Measurements from ENCODE around the gene CFAP46.
"Not testable (repeated sequence)": the region's sequence is repeated elsewhere in the genome, so short reads cannot be mapped to it uniquely, and the experiment has no call there.

The CFAP46 gene

DNA sequence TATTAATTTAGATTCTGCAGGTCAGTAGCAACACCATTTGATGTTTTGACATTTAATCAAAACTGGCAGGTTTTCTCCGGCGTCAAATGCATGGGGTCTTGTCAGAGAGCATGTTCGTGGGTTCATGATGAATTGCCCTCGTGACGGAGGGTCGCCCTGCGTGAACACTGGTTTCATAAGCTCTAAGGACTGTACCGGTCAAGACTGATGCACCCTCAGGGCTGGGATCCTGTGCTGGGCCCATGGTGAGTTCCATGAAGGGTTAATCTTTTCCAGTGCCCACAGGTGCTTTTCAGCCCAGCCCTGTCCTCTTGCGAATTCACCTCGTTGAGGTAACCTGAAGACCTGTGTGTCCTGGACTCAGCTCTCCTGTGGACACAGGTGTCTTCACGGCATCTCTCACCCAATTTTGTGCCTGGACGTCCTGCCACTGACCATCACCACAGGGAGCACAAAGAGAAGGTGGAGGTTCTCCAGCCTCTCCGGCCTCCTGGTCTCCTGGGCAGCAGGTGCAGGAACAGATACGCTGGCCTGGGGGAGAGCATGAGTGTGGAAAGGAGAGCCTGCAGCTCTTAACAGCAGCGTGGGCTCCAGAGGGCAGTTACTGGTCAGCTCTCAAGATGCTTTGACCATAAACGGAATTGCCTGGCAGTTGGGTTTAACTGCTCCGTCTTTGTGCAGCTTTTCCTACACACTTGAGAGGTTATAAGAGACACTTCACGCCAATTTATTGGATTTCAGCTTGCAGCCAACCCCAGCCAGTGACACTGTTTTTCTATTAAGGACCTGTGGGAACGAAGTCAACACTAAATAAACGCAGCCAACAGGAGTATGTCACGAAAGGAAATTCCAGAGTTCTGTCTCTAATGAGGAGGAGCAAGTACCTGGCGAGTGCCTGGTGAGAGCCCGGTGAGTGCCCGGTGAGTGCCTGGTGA, 37.4 kb upstream of the CFAP46 start:
- DNase-seq = no peak

DNA sequence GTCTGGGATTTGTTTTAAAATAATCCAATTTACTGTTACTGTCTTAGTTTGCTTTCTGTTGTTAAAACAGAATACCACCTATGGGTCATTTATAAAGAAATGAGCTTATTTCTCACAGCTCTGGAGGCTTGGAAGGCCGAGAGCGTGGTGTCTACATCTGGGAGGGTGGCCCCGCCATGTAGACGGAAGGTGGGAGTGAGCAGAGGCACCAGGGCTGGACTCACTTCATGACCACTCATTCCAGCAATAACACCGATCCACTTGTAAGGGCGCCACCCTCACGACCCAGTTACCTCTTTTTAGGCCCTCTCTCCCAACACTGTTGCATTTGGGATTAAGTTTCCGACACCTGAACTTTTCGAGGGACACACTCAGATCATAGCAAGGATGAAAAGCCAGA, 36.2 kb upstream of the CFAP46 start:
- DNase-seq = no peak

DNA sequence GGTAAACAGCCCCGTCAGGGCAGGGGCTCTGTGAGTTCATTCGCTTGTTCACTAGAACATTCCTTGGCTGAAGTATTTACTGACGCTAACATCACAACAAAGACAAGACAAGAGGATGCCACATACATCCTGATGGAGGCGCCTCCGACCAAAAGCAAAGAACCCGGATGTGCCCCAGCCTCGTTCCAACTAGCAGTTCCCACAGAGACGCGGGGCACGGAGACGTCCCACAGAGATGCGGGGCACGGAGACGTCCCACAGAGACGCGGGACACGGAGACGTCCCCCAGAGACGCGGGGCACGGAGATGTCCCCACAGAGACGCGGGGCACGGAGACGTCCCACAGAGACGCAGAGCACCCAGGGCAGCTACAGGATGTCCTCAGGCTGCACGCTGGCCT, 35.4 kb upstream of the CFAP46 start:
- DNase-seq = no peak

DNA sequence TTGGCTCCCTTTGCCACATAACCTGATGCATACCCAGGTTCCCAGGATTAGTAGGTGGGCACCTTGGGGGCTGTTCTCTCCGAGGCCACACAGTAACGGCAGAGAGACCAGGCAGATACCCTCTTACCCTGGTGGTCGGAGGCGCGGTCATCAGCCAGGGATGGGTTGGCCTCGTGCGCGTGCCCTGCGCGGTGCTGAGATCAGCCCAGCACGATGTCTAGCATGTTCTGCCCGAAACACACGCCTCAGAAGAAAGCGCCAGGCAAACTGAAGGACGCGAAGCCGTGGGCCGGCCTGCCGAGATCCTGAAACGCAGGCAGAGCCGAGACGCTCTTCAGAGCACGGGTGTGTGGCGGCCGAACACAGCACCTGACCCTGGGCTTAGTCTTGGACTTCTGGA, 34.7 kb upstream of the CFAP46 start:
- DNase-seq = no peak

DNA sequence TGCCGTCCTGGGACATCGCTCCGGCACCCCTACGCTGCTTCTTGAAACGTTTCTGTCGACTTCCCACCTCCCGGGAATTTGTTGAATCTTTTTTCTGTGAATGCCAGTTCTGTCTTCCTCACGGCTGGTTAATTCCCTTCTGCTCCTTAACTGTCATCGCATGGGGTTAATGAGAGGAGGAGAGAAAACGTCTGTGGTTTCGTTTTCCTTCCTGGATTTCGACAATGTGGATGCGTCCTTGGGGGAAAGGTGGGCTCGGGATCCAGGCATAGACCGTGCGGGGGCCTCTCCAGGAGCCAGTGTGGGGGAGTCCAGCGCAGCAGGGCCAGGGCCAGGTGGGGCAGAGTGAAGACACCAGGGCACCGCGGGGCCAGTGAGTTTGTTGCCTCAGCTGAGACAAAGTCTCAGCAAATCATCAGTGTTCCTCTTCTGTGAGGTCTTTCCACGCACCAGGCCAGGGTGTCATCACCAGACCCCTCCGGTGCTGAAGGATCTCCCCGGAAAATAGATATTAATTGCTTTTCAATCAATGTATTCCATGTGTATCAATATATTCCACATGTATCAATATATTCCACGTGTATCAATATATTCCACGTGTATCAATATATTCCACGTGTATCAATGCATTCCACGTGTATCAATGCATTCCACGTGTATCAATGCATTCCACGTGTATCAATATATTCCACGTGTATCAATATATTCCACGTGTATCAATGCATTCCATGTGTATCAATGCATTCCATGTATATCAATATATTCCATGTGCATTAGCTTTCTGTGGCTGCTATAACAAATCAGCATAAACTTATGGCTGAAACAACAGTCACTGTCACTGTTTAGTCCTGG, 33.7 kb upstream of the CFAP46 start:
- no peak for DNase-seq

GRCh38 chr10:132974886-132975830, 32.8 kb upstream of the CFAP46 start:
- DNase-seq = no peak

DNA sequence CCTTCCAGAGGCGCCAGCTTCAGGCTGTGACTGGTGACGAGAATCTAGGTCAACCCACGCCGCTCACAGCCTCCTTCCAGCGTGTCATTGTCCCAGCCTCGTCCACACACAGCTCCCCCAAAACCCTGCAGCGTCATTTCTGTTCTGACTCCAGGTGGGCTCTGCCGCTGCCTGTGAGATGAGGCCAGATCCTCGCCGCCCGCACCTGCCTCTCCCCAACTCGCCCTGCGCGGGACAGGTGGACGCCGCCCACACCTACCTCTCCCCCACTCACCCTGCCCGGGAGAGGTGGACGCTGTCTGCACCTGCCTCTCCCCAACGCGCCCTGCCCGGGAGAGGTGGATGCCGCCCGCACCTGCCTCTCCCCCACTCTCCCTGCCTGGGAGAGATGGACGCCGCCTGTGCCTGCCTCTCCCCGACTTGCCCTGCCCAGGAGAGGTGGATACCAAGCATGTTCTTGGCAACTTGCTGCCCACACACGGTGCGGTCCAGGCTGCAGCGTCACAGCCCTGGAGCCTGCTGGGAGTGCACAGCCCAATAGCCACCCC, 32.0 kb upstream of the CFAP46 start:
- DNase-seq = no peak

GRCh38 chr10:132973903-132974241, 31.5 kb upstream of the CFAP46 start:
- DNase-seq = no peak

- no peak for DNase-seq
Measured at GRCh38 chr10:132972986-132973902, 30.9 kb upstream of the CFAP46 start.

- no peak for DNase-seq
Measured at GRCh38 chr10:132972149-132972985, 30.0 kb upstream of the CFAP46 start.

- no peak for DNase-seq
Measured at GRCh38 chr10:132971448-132972148, 29.2 kb upstream of the CFAP46 start.

GRCh38 chr10:132970641-132971438, 28.5 kb upstream of the CFAP46 start:
- no peak for DNase-seq

- no peak for DNase-seq
Measured at GRCh38 chr10:132967540-132967939, 25.2 kb upstream of the CFAP46 start.

DNA sequence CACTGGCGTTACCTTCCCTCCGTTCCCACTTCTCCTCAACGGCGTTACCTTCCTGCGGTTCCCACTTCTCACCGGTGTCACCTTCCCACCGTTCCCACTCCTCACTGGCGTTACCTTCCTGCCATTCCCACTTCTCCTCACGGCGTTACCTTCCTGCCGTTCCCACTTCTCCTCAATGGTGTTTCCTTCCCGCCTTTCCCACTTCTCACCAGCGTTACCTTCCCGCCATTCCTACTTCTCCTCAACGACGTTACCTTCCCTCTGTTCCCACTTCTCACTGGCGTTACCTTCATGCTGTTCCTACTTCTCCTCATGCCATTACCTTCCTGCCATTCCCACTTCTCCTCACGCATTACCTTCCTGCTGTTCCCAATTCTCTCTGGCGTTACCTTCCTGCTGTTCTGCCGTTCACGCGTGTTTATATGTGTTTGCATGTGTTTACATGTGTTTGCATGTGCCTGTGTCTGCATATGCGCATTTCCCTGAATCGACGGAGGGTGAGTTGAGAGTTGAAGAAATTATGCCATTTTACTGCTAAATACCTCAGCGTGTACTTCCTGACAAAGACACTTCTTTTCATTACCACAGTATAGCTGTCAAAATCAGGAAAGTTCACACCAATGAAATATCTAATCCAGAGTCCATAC, 23.2 kb upstream of the CFAP46 start:
- DNase-seq = no peak

- DNase-seq = not testable (repeated sequence)
Measured at GRCh38 chr10:132964707-132965410, 22.5 kb upstream of the CFAP46 start.

DNA sequence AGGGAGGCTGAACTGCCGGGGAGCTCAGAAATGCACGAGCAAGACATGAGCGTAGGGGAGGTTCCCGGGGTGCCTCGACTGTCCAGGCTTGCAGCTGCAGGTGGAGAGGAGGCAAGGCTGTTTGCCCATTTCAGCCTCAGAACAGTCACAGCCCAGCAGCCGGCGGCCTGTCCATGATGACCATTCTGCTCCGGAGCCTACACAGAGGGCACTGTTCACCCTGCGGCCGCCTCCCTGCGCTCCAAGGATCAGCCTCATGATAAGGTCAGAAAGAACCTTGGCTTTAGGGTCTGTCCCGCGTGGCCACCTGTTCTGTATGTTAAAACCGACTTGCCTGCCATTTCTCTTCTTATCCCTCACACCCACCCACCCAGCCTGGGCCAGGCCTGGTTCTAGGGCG, 21.9 kb upstream of the CFAP46 start:
- DNase-seq = no peak

- DNase-seq = no peak
Measured at GRCh38 chr10:132963430-132963960, 21.1 kb upstream of the CFAP46 start.
